ENCODE data around the gene ST6GAL1. TPM values are rescaled to one million over a fixed set of nuclear protein-coding genes. Genes with fewer than 3 reads are reported as not detected.
"Not testable (repeated sequence)": the region's sequence is repeated elsewhere in the genome, so short reads cannot be mapped to it uniquely, and the experiment has no call there.

ST6GAL1 gene
- total and polyA plus RNA-seq, 7 experiments from 2014 or later: 115 to 313 (median 214) TPM

DNA sequence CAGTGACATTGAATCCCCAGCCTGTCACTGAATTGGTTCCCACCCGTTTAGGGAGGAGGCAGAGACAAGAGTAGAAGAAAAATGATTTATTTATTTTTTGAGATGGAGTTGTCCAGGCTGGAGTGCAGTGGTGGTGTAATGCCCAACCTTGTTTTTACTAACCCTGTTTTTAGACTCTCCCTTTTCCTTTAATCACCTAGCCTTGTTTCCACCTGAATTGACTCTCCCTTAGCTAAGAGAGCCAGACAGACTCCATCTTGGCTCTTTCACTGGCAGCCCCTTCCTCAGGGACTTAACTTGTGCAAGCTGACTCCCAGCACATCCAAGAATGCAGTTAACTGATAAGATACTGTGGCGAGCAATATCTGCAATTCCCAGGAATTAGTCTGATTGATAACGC lies 80.1 kb downstream of the ST6GAL1 start:
- peak overlapping the region in 5 of 9 donors; percentile 14 to 97 (median 48) for H3K27ac Mint-ChIP-seq
- H3K4me1 ChIP-seq (ENCODE audit: control insufficient read depth in 2 of 2, insufficient read depth in 2 of 2, low read length in 2 of 2): peaks cover 28 to 48% of the 10 kb centered on the region in 2 donors
- POLR2A ChIA-PET: interaction anchor here (1.8 to 6.7 kb wide), 2 partner anchors 16 to 101 kb away, joined by 5 to 58 read pairs; no protein-coding TSS in a partner anchor
- H3K27me3 Mint-ChIP-seq; H3K4me3 Mint-ChIP-seq; H3K27me3 ChIP-seq (ENCODE audit: control insufficient read depth in 2 of 2, insufficient read depth in 2 of 2, low read length in 2 of 2); DNase-seq; intact Hi-C loops (cut with micrococcal nuclease); H3K36me3 ChIP-seq (ENCODE audit: control insufficient read depth in 2 of 3, insufficient read depth in 3 of 3, low read length in 3 of 3); ATAC-seq; H3K27ac ChIP-seq (ENCODE audit: low read depth, low read length); CTCF ChIA-PET; H3K4me3 ChIP-seq (ENCODE audit: low read length); H3K9me3 ChIP-seq (ENCODE audit: control insufficient read depth in 2 of 3, low read length in 3 of 3): not testable (repeated sequence)
- H3K9me3 Mint-ChIP-seq: peaks cover 0 to 19% (median 8%) of the 10 kb centered on the region in 11 donors
- peaks cover 44 to 82% (median 70%) of the 10 kb centered on the region in 7 donors for H3K4me1 Mint-ChIP-seq
- H3K36me3 Mint-ChIP-seq: peaks cover 13 to 44% (median 34%) of the 10 kb centered on the region in 5 donors

DNA sequence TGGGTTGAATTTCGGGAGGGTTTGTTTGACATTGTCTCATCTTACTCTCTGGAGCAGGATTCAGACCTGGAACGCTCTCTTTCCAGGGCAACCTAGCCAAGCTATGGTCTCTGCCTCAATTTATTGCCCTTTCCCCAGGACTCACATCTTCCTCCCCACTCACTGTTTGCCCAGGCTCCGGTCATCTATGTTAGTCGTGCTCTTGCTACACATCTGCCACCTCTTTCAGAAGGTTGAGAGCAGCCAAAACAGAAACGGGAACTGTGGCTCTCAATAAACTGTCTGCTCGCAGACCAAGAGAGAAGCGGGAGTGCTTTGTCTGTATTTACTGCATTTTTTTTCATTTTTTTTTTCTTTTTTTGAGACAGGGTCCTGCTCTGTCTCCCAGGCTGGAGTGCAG lies 81.6 kb downstream of the ST6GAL1 start:
- POLR2A ChIA-PET: interaction anchor here (0.9 to 6.7 kb wide), 3 partner anchors 13 to 103 kb away, joined by 3 to 58 read pairs (median 5); no protein-coding TSS in a partner anchor

DNA sequence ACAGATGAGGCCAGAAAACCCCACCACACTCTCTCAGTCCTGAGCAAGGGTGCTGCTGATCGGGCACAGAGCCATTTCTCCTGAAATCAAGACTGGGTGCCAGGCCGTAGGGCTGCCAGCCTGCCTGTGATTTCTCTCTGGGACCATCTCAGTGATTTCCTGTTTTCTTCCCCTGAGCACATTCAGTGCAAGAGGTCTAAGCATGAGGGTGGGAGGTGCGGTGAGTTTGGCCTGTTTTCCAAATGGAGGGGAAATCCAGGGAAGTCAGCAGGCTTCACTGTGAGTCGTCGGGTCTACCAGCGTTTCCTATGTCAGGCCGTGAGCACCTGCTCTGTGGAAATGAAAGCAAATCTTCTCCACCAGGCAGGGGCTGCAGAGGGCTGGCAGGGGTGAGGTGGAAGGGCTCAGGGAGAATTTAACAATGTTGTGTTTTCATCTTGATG lies 82.3 kb downstream of the ST6GAL1 start:
- peaks cover 0 to 12% (median 4%) of the 10 kb centered on the region in 11 donors for H3K9me3 Mint-ChIP-seq
- no peaks in the 10 kb centered on the region for H3K9me3 ChIP-seq (ENCODE audit: control insufficient read depth in 2 of 3, low read length in 3 of 3)
- no peaks in the 10 kb centered on the region for H3K27me3 ChIP-seq (ENCODE audit: control insufficient read depth in 2 of 2, insufficient read depth in 2 of 2, low read length in 2 of 2)
- intact Hi-C loops (cut with micrococcal nuclease): loop anchor here in 1 of 2 donors (1.0 kb wide), 2 partner anchors 8 to 15 kb away; no protein-coding TSS in a partner anchor
- peaks cover 0 to 4% (median 2%) of the 10 kb centered on the region in 3 experiments for H3K36me3 ChIP-seq (ENCODE audit: control insufficient read depth in 2 of 3, insufficient read depth in 3 of 3, low read length in 3 of 3)
- H3K36me3 Mint-ChIP-seq: peaks cover 12 to 39% (median 32%) of the 10 kb centered on the region in 5 donors
- peak overlapping the region; percentile 90 to 99 (median 97) for H3K27ac Mint-ChIP-seq
- no peaks in the 10 kb centered on the region for H3K27me3 Mint-ChIP-seq
- H3K4me1 Mint-ChIP-seq: peaks cover 41 to 76% (median 63%) of the 10 kb centered on the region in 7 donors
- DNase-seq (peak; percentile 22 to 82 (median 68)), ATAC-seq (peak; percentile 85)
- peak overlapping the region; percentile 71 to 88 (median 76) for H3K4me3 Mint-ChIP-seq
- ChIA-PET CTCF (interaction anchor here (1.0 to 1.5 kb wide), 2 partner anchors 13 to 15 kb away, joined by 3 to 7 read pairs; no protein-coding TSS in a partner anchor), POLR2A (interaction anchor here (0.9 to 6.7 kb wide), 2 partner anchors 14 to 18 kb away, joined by 4 to 58 read pairs; no protein-coding TSS in a partner anchor)
- peak overlapping the region; percentile 22 for H3K4me3 ChIP-seq (ENCODE audit: low read length)
- peaks cover 16 to 33% of the 10 kb centered on the region in 2 donors for H3K4me1 ChIP-seq (ENCODE audit: control insufficient read depth in 2 of 2, insufficient read depth in 2 of 2, low read length in 2 of 2)
- H3K27ac ChIP-seq (ENCODE audit: low read depth, low read length): peak overlapping the region; percentile 69

More for the DNA sequence above, 81.6 kb downstream of the ST6GAL1 start:
- peak overlapping the region; percentile 69 for H3K27ac ChIP-seq (ENCODE audit: low read depth, low read length)
- intact Hi-C loops (cut with micrococcal nuclease): loop anchor here in 1 of 2 donors (1.0 kb wide), 2 partner anchors 8 to 15 kb away; no protein-coding TSS in a partner anchor
- peaks cover 23 to 40% of the 10 kb centered on the region in 2 donors for H3K4me1 ChIP-seq (ENCODE audit: control insufficient read depth in 2 of 2, insufficient read depth in 2 of 2, low read length in 2 of 2)
- no peaks in the 10 kb centered on the region for H3K27me3 ChIP-seq (ENCODE audit: control insufficient read depth in 2 of 2, insufficient read depth in 2 of 2, low read length in 2 of 2)
- peaks cover 43 to 82% (median 68%) of the 10 kb centered on the region in 7 donors for H3K4me1 Mint-ChIP-seq
- peaks cover 16 to 42% (median 36%) of the 10 kb centered on the region in 5 donors for H3K36me3 Mint-ChIP-seq
- H3K4me3 Mint-ChIP-seq: peak overlapping the region in 9 of 10 donors; percentile 60 to 88 (median 76)
- H3K9me3 ChIP-seq (ENCODE audit: control insufficient read depth in 2 of 3, low read length in 3 of 3): no peaks in the 10 kb centered on the region
- no peak for DNase-seq
- peaks cover 0 to 17% (median 5%) of the 10 kb centered on the region in 11 donors for H3K9me3 Mint-ChIP-seq
- ATAC-seq: peak; percentile 43
- CTCF ChIA-PET: no interaction called here
- no peak overlapping the region for H3K4me3 ChIP-seq (ENCODE audit: low read length)
- peak overlapping the region; percentile 90 to 99 (median 97) for H3K27ac Mint-ChIP-seq
- H3K27me3 Mint-ChIP-seq: no peaks in the 10 kb centered on the region
- peaks cover 0 to 4% (median 0%) of the 10 kb centered on the region in 3 experiments for H3K36me3 ChIP-seq (ENCODE audit: control insufficient read depth in 2 of 3, insufficient read depth in 3 of 3, low read length in 3 of 3)

DNA sequence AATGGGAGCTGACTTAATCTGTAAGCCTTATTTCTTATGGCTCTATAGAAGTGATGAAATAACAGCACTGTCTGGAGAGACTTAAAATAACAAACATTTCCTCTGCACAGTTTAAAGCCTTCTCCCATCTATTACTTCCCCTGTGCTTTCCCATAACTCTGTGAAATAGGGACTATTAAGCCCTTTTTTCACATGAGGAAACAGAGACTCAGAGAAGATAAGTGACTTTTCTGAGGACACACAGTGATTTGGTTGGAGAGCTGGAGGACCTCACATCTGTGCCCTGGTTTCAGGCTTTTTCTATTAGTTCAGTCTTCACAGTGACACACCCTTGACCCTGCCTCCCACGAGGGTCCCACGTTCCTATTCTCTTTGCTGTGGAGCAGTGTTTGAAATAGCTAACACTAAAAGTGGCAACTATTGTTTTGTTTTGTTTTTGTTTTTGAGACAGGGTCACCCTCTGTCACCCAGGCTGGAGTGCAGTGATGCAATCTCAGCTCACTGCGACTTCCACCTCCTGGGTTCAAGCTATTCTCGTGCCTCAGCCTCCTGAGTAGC lies 82.9 kb downstream of the ST6GAL1 start:
- intact Hi-C loops (cut with micrococcal nuclease): no loop called here
- ATAC-seq: no peak
- Histone ChIP-seq H3K4me3 (ENCODE audit: low read length) (no peak overlapping the region), H3K27me3 (ENCODE audit: control insufficient read depth in 2 of 2, insufficient read depth in 2 of 2, low read length in 2 of 2) (no peaks in the 10 kb centered on the region), H3K36me3 (ENCODE audit: control insufficient read depth in 2 of 3, insufficient read depth in 3 of 3, low read length in 3 of 3) (peaks cover 0 to 5% (median 4%) of the 10 kb centered on the region in 3 experiments), H3K9me3 (ENCODE audit: control insufficient read depth in 2 of 3, low read length in 3 of 3) (no peaks in the 10 kb centered on the region), H3K4me1 (ENCODE audit: control insufficient read depth in 2 of 2, insufficient read depth in 2 of 2, low read length in 2 of 2) (peaks cover 16 to 31% of the 10 kb centered on the region in 2 donors), H3K27ac (ENCODE audit: low read depth, low read length) (peak overlapping the region; percentile 69)
- Mint-ChIP-seq H3K27me3 (no peaks in the 10 kb centered on the region), H3K9me3 (peaks cover 0 to 6% (median under 1%) of the 10 kb centered on the region in 11 donors), H3K4me1 (peaks cover 35 to 73% (median 60%) of the 10 kb centered on the region in 7 donors), H3K4me3 (peak overlapping the region in 9 of 10 donors; percentile 71 to 88 (median 76)), H3K27ac (peak overlapping the region; percentile 90 to 99 (median 97)), H3K36me3 (peaks cover 6 to 39% (median 27%) of the 10 kb centered on the region in 5 donors)
- ChIA-PET CTCF (interaction anchor here (0.9 to 1.5 kb wide), 3 partner anchors 12 to 126 kb away, joined by 3 to 7 read pairs (median 4); partner anchors contain the start of gene RPL39L), POLR2A (interaction anchor here (0.6 to 6.7 kb wide), 5 partner anchors 11 to 82 kb away, joined by 3 to 58 read pairs (median 4); no protein-coding TSS in a partner anchor)
- DNase-seq: no peak

DNA sequence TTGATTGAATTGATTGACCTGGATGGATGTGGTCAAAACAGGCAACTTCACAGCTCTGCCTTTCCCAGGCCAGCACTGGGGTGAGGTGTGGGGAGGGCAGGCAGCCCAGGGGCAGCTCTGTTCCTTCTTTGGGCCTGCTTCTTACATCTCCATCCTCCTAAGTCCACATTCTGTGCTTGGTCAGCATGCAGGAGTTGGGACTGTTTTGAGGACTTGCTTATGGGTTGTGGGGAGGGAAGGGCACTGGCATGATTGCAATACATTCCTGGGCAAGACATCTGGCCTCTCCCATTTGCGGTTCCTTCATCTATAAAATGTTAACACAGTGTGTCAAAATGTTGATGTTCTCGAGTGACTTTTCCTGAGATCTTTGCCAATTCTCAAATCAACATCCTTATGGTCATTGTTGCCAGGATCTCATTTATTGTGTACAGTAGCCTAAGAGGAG lies 84.1 kb downstream of the ST6GAL1 start:
- Mint-ChIP-seq H3K4me1 (peaks cover 38 to 85% (median 70%) of the 10 kb centered on the region in 7 donors), H3K36me3 (peaks cover 5 to 39% (median 20%) of the 10 kb centered on the region in 5 donors), H3K27ac (peak overlapping the region in 8 of 9 donors; percentile 1 to 96 (median 61)), H3K9me3 (no peaks in the 10 kb centered on the region), H3K4me3 (peak overlapping the region in 3 of 10 donors; percentile 14 to 41 (median 40)), H3K27me3 (no peaks in the 10 kb centered on the region)
- H3K36me3 ChIP-seq (ENCODE audit: control insufficient read depth in 2 of 3, insufficient read depth in 3 of 3, low read length in 3 of 3): peaks cover 0 to 5% (median 4%) of the 10 kb centered on the region in 3 experiments
- H3K27ac ChIP-seq (ENCODE audit: low read depth, low read length): no peak overlapping the region
- H3K27me3 ChIP-seq (ENCODE audit: control insufficient read depth in 2 of 2, insufficient read depth in 2 of 2, low read length in 2 of 2): no peaks in the 10 kb centered on the region
- H3K4me3 ChIP-seq (ENCODE audit: low read length): no peak overlapping the region
- ChIA-PET POLR2A (interaction anchor here (0.5 to 6.7 kb wide), 4 partner anchors 12 to 207 kb away, joined by 3 to 58 read pairs (median 3); no protein-coding TSS in a partner anchor), CTCF (no interaction called here)
- no peak for ATAC-seq
- intact Hi-C loops (cut with micrococcal nuclease): no loop called here
- DNase-seq: no peak
- no peaks in the 10 kb centered on the region for H3K9me3 ChIP-seq (ENCODE audit: control insufficient read depth in 2 of 3, low read length in 3 of 3)
- peaks cover 16 to 38% of the 10 kb centered on the region in 2 donors for H3K4me1 ChIP-seq (ENCODE audit: control insufficient read depth in 2 of 2, insufficient read depth in 2 of 2, low read length in 2 of 2)

DNA sequence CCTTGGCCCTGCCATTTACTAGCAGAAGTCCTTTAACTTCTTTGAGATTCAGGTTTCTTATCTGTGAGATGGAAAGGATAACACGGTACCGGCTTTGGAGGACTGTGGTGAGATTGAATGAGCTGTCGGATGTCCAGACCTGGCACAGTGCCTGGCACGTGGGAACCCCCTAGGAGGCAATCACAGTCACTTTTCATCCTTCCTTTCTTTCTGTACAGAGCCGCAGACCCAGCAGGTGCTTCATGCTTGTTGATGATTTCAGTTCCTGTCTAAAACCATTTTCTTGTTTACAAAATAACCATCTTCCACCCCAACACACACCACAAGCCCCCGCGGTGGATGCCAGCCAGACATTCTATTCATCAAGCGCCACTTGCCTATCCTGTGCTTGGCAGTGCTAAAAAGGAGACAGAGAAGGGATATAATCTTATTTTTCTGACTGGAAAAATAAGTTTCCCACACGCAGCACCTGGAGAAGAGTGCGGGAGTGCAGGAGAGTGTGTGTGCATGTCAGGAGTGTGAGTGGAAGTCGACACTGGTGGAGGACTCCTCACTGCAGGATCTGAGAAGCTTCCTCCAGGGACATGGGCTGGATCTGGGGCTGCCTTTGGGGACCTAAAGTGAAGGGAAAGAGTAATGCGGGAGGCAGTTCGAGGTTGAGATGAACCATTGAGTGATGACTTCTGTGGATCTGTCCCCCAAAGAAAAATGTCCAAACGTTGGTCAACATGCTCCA lies 85.7 kb downstream of the ST6GAL1 start:
- peaks cover 5 to 44% (median 20%) of the 10 kb centered on the region in 5 donors for H3K36me3 Mint-ChIP-seq
- Histone ChIP-seq H3K9me3 (ENCODE audit: control insufficient read depth in 2 of 3, low read length in 3 of 3) (no peaks in the 10 kb centered on the region), H3K27me3 (ENCODE audit: control insufficient read depth in 2 of 2, insufficient read depth in 2 of 2, low read length in 2 of 2) (no peaks in the 10 kb centered on the region), H3K4me3 (ENCODE audit: low read length) (no peak overlapping the region), H3K36me3 (ENCODE audit: control insufficient read depth in 2 of 3, insufficient read depth in 3 of 3, low read length in 3 of 3) (peaks cover 0 to 5% (median 4%) of the 10 kb centered on the region in 3 experiments), H3K4me1 (ENCODE audit: control insufficient read depth in 2 of 2, insufficient read depth in 2 of 2, low read length in 2 of 2) (peaks cover 16 to 54% of the 10 kb centered on the region in 2 donors), H3K27ac (ENCODE audit: low read depth, low read length) (peak overlapping the region; percentile 23)
- H3K9me3 Mint-ChIP-seq: no peaks in the 10 kb centered on the region
- ATAC-seq (peak; percentile 34), DNase-seq (no peak)
- CTCF ChIA-PET: interaction anchor here (1.0 to 1.4 kb wide), 2 partner anchors 10 to 14 kb away, joined by 4 read pairs; no protein-coding TSS in a partner anchor
- intact Hi-C loops (cut with micrococcal nuclease): no loop called here
- H3K4me1 Mint-ChIP-seq: peaks cover 51 to 91% (median 81%) of the 10 kb centered on the region in 7 donors
- H3K27me3 Mint-ChIP-seq: no peaks in the 10 kb centered on the region
- POLR2A ChIA-PET: interaction anchor here (0.9 to 2.7 kb wide), 5 partner anchors 9 to 24 kb away, joined by 3 to 11 read pairs (median 3); no protein-coding TSS in a partner anchor
- peak overlapping the region; percentile 17 to 96 (median 71) for H3K27ac Mint-ChIP-seq
- peak overlapping the region in 5 of 10 donors; percentile 14 to 74 (median 44) for H3K4me3 Mint-ChIP-seq
